HepG2 (cell line): ENCODE data around the gene FYB2. TPM values are rescaled to one million over a fixed set of nuclear protein-coding genes. Genes with fewer than 3 reads are reported as not detected.

Experiments
- AFF4 ChIP-seq: sonication (generic); formaldehyde crosslinking; IDR thresholded peaks from 2 replicates; pipeline ENCODE4 v1.4.0; 2020; ENCODE audit warnings: missing genetic modification reagents
- CTCF ChIP-seq: sonication (generic); formaldehyde crosslinking; IDR thresholded peaks from 2 replicates; pipeline ENCODE4 v1.5.0; 2020; ENCODE audit warnings: mild to moderate bottlenecking, missing genetic modification reagents, moderate library complexity
- EZH2 ChIP-seq: conservative IDR thresholded peaks from 2 replicates; pipeline ENCODE4 v1.6.1; 2012; ENCODE audit warnings: mild to moderate bottlenecking, low read depth, low read length, moderate library complexity
- FOXA1 ChIP-seq, 2 experiments: fragments of 450-650 bp in 1 of 2; sonication (generic) in 1 of 2; formaldehyde crosslinking in 1 of 2; IDR thresholded peaks; 2 replicates each; pipeline versions ENCODE4 v1.4.0 to v1.6.1; 2016 to 2020; ENCODE audit warnings: missing genetic modification reagents in 1 of 2
- HDAC1 ChIP-seq: sonication (generic); formaldehyde crosslinking; IDR thresholded peaks from 2 replicates; pipeline ENCODE4 v1.5.1; 2020; ENCODE audit warnings: mild to moderate bottlenecking, missing genetic modification reagents
- KDM5B ChIP-seq: sonication (generic); formaldehyde crosslinking; IDR thresholded peaks from 2 replicates; pipeline ENCODE4 v1.4.0; 2020; ENCODE audit warnings: missing genetic modification reagents, mild to moderate bottlenecking, borderline replicate concordance
- POLR2AphosphoS2 ChIP-seq: IDR thresholded peaks from 2 replicates; pipeline ENCODE4 v1.6.1; 2011; ENCODE audit warnings: low read depth, low read length, improper control_type of control experiment
- PREB ChIP-seq: sonication (generic); formaldehyde crosslinking; IDR thresholded peaks from 2 replicates; pipeline ENCODE4 v1.4.0; 2020; ENCODE audit warnings: missing genetic modification reagents
- RAD21 ChIP-seq: fragments of 450-650 bp; formaldehyde crosslinking; IDR thresholded peaks from 2 replicates; pipeline ENCODE4 v1.5.0; 2020; ENCODE audit warnings: mild to moderate bottlenecking
- SETDB1 ChIP-seq: sonication (generic); formaldehyde crosslinking; IDR thresholded peaks from 2 replicates; pipeline ENCODE4 v1.5.1; 2020; ENCODE audit warnings: missing genetic modification reagents, mild to moderate bottlenecking, borderline replicate concordance
- SMAD1 ChIP-seq: sonication (generic); formaldehyde crosslinking; IDR thresholded peaks from 2 replicates; pipeline ENCODE4 v1.4.0; 2020; ENCODE audit warnings: missing genetic modification reagents, low read depth, mild to moderate bottlenecking, borderline replicate concordance
- ZBTB2 ChIP-seq: sonication (generic); formaldehyde crosslinking; IDR thresholded peaks from 2 replicates; pipeline ENCODE4 v1.8.0; 2022; ENCODE audit warnings: low read depth, missing genetic modification reagents
- ZBTB20 ChIP-seq: sonication (generic); formaldehyde crosslinking; IDR thresholded peaks from 2 replicates; pipeline ENCODE4 v1.8.1; 2023; ENCODE audit warnings: missing genetic modification reagents, low read depth, mild to moderate bottlenecking, borderline replicate concordance
- ZBTB26 ChIP-seq: IDR thresholded peaks from 2 replicates; pipeline ENCODE4 v1.6.1; 2016; ENCODE audit warnings: missing compliant biosample characterization, missing genetic modification reagents, borderline replicate concordance
- ZBTB3 ChIP-seq: sonication (generic); formaldehyde crosslinking; IDR thresholded peaks from 2 replicates; pipeline ENCODE4 v1.4.0; 2020; ENCODE audit warnings: low read depth, mild to moderate bottlenecking, moderate library complexity, missing genetic modification reagents, borderline replicate concordance
- ZGPAT ChIP-seq: IDR thresholded peaks from 2 replicates; pipeline ENCODE4 v1.6.1; 2016; ENCODE audit warnings: mild to moderate bottlenecking
- ZNF326 ChIP-seq: sonication (generic); formaldehyde crosslinking; IDR thresholded peaks from 2 replicates; pipeline ENCODE4 v1.4.0; 2020; ENCODE audit warnings: missing genetic modification reagents, borderline replicate concordance
- ZNF556 ChIP-seq: sonication (generic); formaldehyde crosslinking; IDR thresholded peaks from 2 replicates; pipeline ENCODE4 v1.4.0; 2020; ENCODE audit warnings: mild to moderate bottlenecking, missing genetic modification reagents, borderline replicate concordance
- ZNF672 ChIP-seq: sonication (generic); formaldehyde crosslinking; IDR thresholded peaks from 2 replicates; pipeline ENCODE4 v1.8.1; 2022; ENCODE audit warnings: missing genetic modification reagents
- polyA plus RNA-seq, 8 experiments: library from polyadenylated mRNA; depleted of rRNA in 3 of 8; stranded (reverse) in 7 of 8; unstranded in 1 of 8; fragments of >200 nt; fragmentation: Illumina TruSeq in 4 of 8; extraction: Trizol in 4 of 8; gene quantifications; 2 replicates each; pipeline versions ENCODE4 v1.2.1 to v1.2.3, GENCODE V29; 2011 to 2016; ENCODE audit warnings: low read depth in 4 of 8, missing spikeins in 1 of 8, mixed read lengths in 1 of 8; ENCODE audit not compliant: insufficient read depth in 1 of 8
- total RNA-seq, 5 experiments: library from RNA; depleted of rRNA; stranded (reverse); fragments of >200 nt; fragmentation: Illumina TruSeq; extraction: Trizol; gene quantifications; 2 replicates each; pipeline ENCODE4 v1.2.3, GENCODE V29; 2016; ENCODE audit warnings: low read depth in 1 of 5

The FYB2 gene
- total and polyA plus RNA-seq, 2 of the 13 experiments (the other 11 are each of a cell fraction or from before 2014, with no cell fraction given), result 1.2 to 2.7 TPM

- no peak for TF ChIP-seq ZNF326 (CRISPR knock-in tag)
- TF ChIP-seq EZH2, result no peak
- no peak for TF ChIP-seq AFF4 (CRISPR knock-in tag)
- TF ChIP-seq HDAC1, result no peak
- TF ChIP-seq CTCF (CRISPR knock-in tag), result peak; percentile 29
- no peak for TF ChIP-seq SETDB1 (CRISPR knock-in tag)
- no peak for TF ChIP-seq FOXA1 (IDR thresholded peaks at IDR 0.05)
- TF ChIP-seq FOXA1 (CRISPR knock-in tag; IDR thresholded peaks at IDR 0.05), result peak; percentile 31; the same call in 1 of the 2 replicates
- no peak for TF ChIP-seq ZBTB3 (CRISPR knock-in tag)
- no peak for TF ChIP-seq RAD21 (CRISPR knock-in tag)
- no peak for TF ChIP-seq SMAD1
- TF ChIP-seq ZBTB2 (CRISPR knock-in tag), result no peak
- no peak for TF ChIP-seq PREB (CRISPR knock-in tag)
- TF ChIP-seq ZBTB20, result no peak
- no peak for TF ChIP-seq ZNF672 (CRISPR knock-in tag)
- no peak for TF ChIP-seq ZBTB26 (CRISPR knock-in tag)
- TF ChIP-seq KDM5B (CRISPR knock-in tag), result no peak
- TF ChIP-seq ZGPAT (CRISPR knock-in tag), result no peak
- no peak for TF ChIP-seq ZNF556 (CRISPR knock-in tag)
- TF ChIP-seq POLR2AphosphoS2, result no peak
Measured at GRCh38 chr1:56788102-56788501, 31.1 kb downstream of the FYB2 start (continued).
